Activated CD4-positive, alpha-beta memory T cell treated with anti-CD3 and anti-CD28 coated beads for 36 hours (primary cell): ENCODE measurements around the gene SNX24. TPM values are rescaled to one million over a fixed set of nuclear protein-coding genes. Genes with fewer than 3 reads are reported as not detected.

Source experiments
- CTCF ChIA-PET: fragments of 350-600 bp; sonication (Branson Sonifier 250); formaldehyde crosslinking; loops from one replicate; lab custom pipeline; 2021; ENCODE audit warnings: antibody characterized with exemption, inconsistent platforms; lab: Charles Lee
- POLR2A ChIA-PET: fragments of 350-600 bp; sonication (Branson Sonifier 250); formaldehyde crosslinking; loops from one replicate; lab custom pipeline; 2021; ENCODE audit warnings: antibody characterized with exemption; lab: Charles Lee
- DNase-seq: peaks from one replicate; pipeline ENCODE4 v3.0.0-alpha.2; 2020
- H3K27ac Mint-ChIP-seq: one replicate; pipeline ENCODE4 v1.8.0; 2021; ENCODE audit warnings: mixed read lengths
- H3K27me3 Mint-ChIP-seq: one replicate; pipeline ENCODE4 v1.8.0; 2021; ENCODE audit warnings: mixed read lengths
- H3K36me3 Mint-ChIP-seq: one replicate; pipeline ENCODE4 v1.8.0; 2021; ENCODE audit warnings: mixed read lengths
- H3K4me1 Mint-ChIP-seq: one replicate; pipeline ENCODE4 v1.8.0; 2021; ENCODE audit warnings: low read depth, mixed read lengths
- H3K4me3 Mint-ChIP-seq: one replicate; pipeline ENCODE4 v1.8.0; 2021; ENCODE audit warnings: mild to moderate bottlenecking, mixed read lengths
- H3K9me3 Mint-ChIP-seq: one replicate; pipeline ENCODE4 v1.8.0; 2021; ENCODE audit warnings: mixed read lengths
- intact Hi-C: fragments of 100-400 bp; cut with micrococcal nuclease; formaldehyde crosslinking; loops from one replicate; pipeline ENCODE4 v1.15.1; 2023
- total RNA-seq, 2 experiments: library from RNA; stranded (reverse); gene quantifications; one replicate each; pipeline ENCODE4 v1.2.3, GENCODE V29; 2021

Gene SNX24
- total RNA-seq, 2 experiments from 2014 or later: 6.4 to 7.5 TPM

GRCh38 chr5:122924719-122925395 lies 79.4 kb downstream of the SNX24 start:
- Mint-ChIP-seq H3K27ac (no peak overlapping the region), H3K36me3 (no peaks in the 10 kb centered on the region), H3K27me3 (no peaks in the 10 kb centered on the region), H3K4me3 (no peak overlapping the region), H3K9me3 (no peaks in the 10 kb centered on the region), H3K4me1 (no peaks in the 10 kb centered on the region)
- no peak for DNase-seq
- ChIA-PET POLR2A (no interaction called here), CTCF (no interaction called here)
- intact Hi-C loops: no loop called here

DNA sequence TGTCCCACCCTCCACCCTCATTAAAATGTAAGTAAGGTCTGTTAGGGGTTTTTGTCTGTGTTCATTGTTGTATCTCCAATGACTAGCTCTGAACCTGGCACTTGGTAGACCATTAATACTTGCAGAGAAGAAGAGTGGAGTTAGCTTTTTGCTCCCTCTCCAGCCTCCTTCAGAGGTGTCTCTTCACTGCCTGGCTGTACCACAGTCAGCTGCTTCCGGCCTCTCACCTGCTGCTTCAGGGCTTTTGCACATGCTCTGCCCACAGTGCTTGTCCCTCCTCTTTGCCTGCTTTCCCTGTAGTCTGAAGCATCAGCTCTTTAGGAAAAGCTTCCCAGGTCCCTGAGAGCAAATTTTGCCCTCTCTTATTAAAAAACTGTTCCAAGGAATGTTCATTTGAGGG lies 83.6 kb downstream of the SNX24 start:
- ChIA-PET POLR2A (interaction anchor here (0.5 to 0.6 kb wide), 2 partner anchors 61 to 169 kb away, joined by 3 read pairs; no protein-coding TSS in a partner anchor), CTCF (interaction anchor here (0.6 kb wide), 1 partner anchor 70 kb away, joined by 3 read pairs; no protein-coding TSS in a partner anchor)
- H3K36me3 Mint-ChIP-seq: no peaks in the 10 kb centered on the region
- no peak for DNase-seq
- no peak overlapping the region for H3K27ac Mint-ChIP-seq
- H3K4me1 Mint-ChIP-seq: no peaks in the 10 kb centered on the region
- H3K9me3 Mint-ChIP-seq: no peaks in the 10 kb centered on the region
- intact Hi-C loops: no loop called here
- no peaks in the 10 kb centered on the region for H3K27me3 Mint-ChIP-seq
- no peak overlapping the region for H3K4me3 Mint-ChIP-seq

GRCh38 chr5:122929980-122930379 lies 84.6 kb downstream of the SNX24 start:
- no peak for DNase-seq
- Mint-ChIP-seq H3K4me3 (no peak overlapping the region), H3K27me3 (no peaks in the 10 kb centered on the region), H3K36me3 (no peaks in the 10 kb centered on the region), H3K27ac (no peak overlapping the region), H3K9me3 (no peaks in the 10 kb centered on the region), H3K4me1 (no peaks in the 10 kb centered on the region)
- POLR2A ChIA-PET: no interaction called here
- intact Hi-C loops: no loop called here
- CTCF ChIA-PET: no interaction called here

DNA sequence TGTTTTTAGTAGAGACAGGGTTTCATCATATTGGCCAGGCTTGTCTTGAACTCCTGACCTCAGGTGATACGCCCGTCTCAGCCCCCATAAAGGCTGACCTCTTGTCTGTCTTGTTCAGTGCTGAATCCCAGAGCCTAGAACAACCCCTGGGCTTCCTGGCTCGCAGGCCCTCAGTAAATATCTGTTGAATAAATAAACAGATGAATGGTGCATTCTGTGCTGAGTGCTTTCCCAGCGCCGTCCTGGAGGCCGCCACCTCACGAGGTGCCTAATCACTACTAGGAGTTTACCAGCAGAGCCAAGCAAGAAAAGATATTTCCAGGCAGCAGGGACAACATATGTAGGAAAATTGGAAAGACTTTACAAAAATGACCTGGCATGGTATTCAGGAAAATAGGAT lies 88.5 kb downstream of the SNX24 start:
- ChIA-PET POLR2A (no interaction called here), CTCF (no interaction called here)
- no peak for DNase-seq
- Mint-ChIP-seq H3K27me3 (no peaks in the 10 kb centered on the region), H3K27ac (no peak overlapping the region), H3K4me1 (no peaks in the 10 kb centered on the region), H3K9me3 (no peaks in the 10 kb centered on the region), H3K36me3 (no peaks in the 10 kb centered on the region), H3K4me3 (no peak overlapping the region)
- intact Hi-C loops: no loop called here

DNA sequence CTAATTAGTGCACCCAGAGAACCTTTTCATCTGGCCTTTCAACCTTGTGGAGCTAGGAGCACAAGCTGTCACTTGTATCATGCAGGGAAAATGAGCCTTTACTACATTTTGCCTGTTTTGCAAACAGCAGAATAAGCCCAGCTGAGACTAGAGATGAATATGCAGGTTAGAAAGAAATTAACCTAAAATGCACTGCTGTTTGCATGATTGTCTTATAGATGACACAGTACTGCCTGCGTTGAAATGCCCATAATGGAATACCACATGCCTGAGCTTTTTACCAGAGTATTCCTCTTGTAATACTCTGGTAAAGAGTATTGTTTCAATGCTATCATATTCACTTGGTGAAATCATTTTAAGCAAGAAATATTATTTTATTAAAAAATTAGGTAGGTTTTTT lies 90.7 kb downstream of the SNX24 start:
- H3K27ac Mint-ChIP-seq: no peak overlapping the region
- H3K27me3 Mint-ChIP-seq: no peaks in the 10 kb centered on the region
- intact Hi-C loops: no loop called here
- no peaks in the 10 kb centered on the region for H3K9me3 Mint-ChIP-seq
- no peak for DNase-seq
- ChIA-PET CTCF (no interaction called here), POLR2A (no interaction called here)
- no peaks in the 10 kb centered on the region for H3K4me1 Mint-ChIP-seq
- H3K36me3 Mint-ChIP-seq: peaks cover 6% of the 10 kb centered on the region
- H3K4me3 Mint-ChIP-seq: no peak overlapping the region

GRCh38 chr5:122937914-122938313 lies 92.5 kb downstream of the SNX24 start:
- POLR2A ChIA-PET: no interaction called here
- intact Hi-C loops: no loop called here
- Mint-ChIP-seq H3K27me3 (no peaks in the 10 kb centered on the region), H3K36me3 (peaks cover 6% of the 10 kb centered on the region), H3K27ac (no peak overlapping the region), H3K9me3 (no peaks in the 10 kb centered on the region), H3K4me3 (no peak overlapping the region), H3K4me1 (no peaks in the 10 kb centered on the region)
- no peak for DNase-seq
- CTCF ChIA-PET: no interaction called here

DNA sequence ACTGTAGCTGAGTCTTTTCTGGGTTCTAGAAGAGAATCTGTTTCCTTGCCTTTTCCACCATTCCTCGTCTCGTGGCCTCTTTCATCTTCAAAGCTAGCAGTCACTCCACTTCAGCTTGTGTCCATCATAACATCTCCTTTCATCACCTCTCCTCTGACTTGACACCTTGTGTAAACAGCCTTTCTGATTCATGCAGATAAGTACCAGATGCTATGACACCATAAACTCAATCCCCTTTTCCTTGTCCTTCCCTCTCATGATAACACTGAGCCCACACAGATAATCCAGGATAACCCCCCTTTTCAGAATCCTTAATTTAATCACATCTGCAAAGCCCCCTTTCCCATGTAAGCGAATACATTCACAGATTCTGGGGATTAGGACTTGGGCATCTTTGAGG lies 95.5 kb downstream of the SNX24 start:
- POLR2A ChIA-PET: no interaction called here

DNA sequence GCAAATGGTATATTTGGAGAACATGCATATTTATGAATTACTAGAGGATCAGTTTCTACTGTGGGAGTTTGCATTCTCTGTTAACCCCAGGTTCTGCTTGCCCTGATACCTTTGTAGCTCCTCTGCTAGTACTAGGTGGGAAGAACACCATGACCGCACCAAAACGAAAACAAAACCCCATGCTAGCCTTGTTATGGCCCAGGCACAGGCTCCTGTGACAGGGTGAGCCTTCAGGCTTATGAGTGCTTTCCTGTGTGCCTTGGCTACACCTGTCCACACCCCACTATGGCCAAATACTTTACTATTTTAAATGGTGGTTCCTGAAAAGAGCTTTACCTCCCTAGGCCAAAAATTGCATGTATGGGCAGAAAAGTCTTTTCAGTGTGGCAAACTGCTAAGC lies 96.3 kb downstream of the SNX24 start:
- intact Hi-C loops: no loop called here
- Mint-ChIP-seq H3K9me3 (no peaks in the 10 kb centered on the region), H3K36me3 (peaks cover 10% of the 10 kb centered on the region), H3K27ac (no peak overlapping the region), H3K4me3 (no peak overlapping the region), H3K4me1 (no peaks in the 10 kb centered on the region), H3K27me3 (no peaks in the 10 kb centered on the region)
- POLR2A ChIA-PET: no interaction called here
- CTCF ChIA-PET: no interaction called here
- DNase-seq: no peak

More for the DNA sequence above, 95.5 kb downstream of the SNX24 start:
- Mint-ChIP-seq H3K36me3 (peaks cover 6% of the 10 kb centered on the region), H3K4me3 (no peak overlapping the region), H3K27me3 (no peaks in the 10 kb centered on the region), H3K27ac (no peak overlapping the region), H3K9me3 (no peaks in the 10 kb centered on the region), H3K4me1 (no peaks in the 10 kb centered on the region)
- CTCF ChIA-PET: interaction anchor here (0.8 kb wide), 1 partner anchor 19 kb away, joined by 3 read pairs; no protein-coding TSS in a partner anchor
- intact Hi-C loops: no loop called here
- DNase-seq: no peak

DNA sequence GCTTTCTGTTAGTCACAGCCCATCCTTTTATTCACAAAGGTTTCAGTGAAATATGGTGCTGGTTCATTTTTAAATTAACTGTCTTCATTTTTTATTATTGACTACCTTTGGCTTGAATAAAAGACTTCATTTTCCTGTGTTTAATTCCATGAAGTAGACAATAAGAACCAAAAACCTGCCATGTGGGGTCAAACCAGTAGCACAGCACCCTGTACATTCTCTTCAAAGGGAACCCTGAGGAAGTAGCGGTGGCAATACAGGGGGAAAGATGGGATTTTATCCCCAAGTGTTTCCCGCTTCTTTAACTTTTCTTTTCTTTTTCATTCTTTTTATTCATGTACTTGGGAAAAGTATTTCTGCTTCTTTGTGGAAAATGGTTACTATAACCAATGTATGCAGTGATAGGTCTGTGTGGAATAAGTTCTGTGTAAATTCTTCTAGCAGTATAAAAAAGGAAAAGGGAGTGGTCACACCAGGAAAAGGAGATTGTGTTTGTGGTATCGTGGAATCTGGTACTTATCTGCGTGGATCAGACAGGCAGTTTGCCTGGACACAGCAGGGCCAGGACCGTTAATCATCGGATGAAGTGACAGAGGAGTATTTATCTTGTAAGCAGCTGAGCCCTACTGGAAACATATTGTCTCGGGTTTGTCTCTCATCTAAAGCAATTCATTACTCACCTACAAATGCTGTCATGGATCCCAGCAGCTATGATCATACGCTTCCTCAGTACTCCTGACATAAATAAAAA lies 96.9 kb downstream of the SNX24 start:
- Mint-ChIP-seq H3K27me3 (no peaks in the 10 kb centered on the region), H3K4me3 (no peak overlapping the region), H3K4me1 (no peaks in the 10 kb centered on the region), H3K9me3 (no peaks in the 10 kb centered on the region), H3K27ac (no peak overlapping the region), H3K36me3 (peaks cover 10% of the 10 kb centered on the region)
- ChIA-PET POLR2A (no interaction called here), CTCF (no interaction called here)
- DNase-seq: no peak
- intact Hi-C loops: no loop called here

- Mint-ChIP-seq H3K4me3 (no peak overlapping the region), H3K9me3 (no peaks in the 10 kb centered on the region), H3K27me3 (no peaks in the 10 kb centered on the region), H3K36me3 (peaks cover 10% of the 10 kb centered on the region), H3K4me1 (no peaks in the 10 kb centered on the region), H3K27ac (no peak overlapping the region)
- ChIA-PET POLR2A (no interaction called here), CTCF (no interaction called here)
- intact Hi-C loops: no loop called here
- DNase-seq: no peak
Observed at GRCh38 chr5:122943050-122943698, 97.8 kb downstream of the SNX24 start.

GRCh38 chr5:122944051-122944450 lies 98.6 kb downstream of the SNX24 start:
- intact Hi-C loops: no loop called here
- POLR2A ChIA-PET: no interaction called here

GRCh38 chr5:122947372-122947771 lies 102.0 kb downstream of the SNX24 start:
- intact Hi-C loops: no loop called here
- ChIA-PET POLR2A (no interaction called here), CTCF (no interaction called here)
- no peaks in the 10 kb centered on the region for H3K4me1 Mint-ChIP-seq
- H3K9me3 Mint-ChIP-seq: no peaks in the 10 kb centered on the region
- DNase-seq: no peak
- no peaks in the 10 kb centered on the region for H3K27me3 Mint-ChIP-seq
- H3K36me3 Mint-ChIP-seq: peaks cover 3% of the 10 kb centered on the region
- no peak overlapping the region for H3K27ac Mint-ChIP-seq
- no peak overlapping the region for H3K4me3 Mint-ChIP-seq

More at GRCh38 chr5:122944051-122944450, 98.6 kb downstream of the SNX24 start:
- CTCF ChIA-PET: no interaction called here
- Mint-ChIP-seq H3K4me3 (no peak overlapping the region), H3K9me3 (no peaks in the 10 kb centered on the region), H3K27ac (no peak overlapping the region), H3K36me3 (peaks cover 10% of the 10 kb centered on the region), H3K27me3 (no peaks in the 10 kb centered on the region), H3K4me1 (no peaks in the 10 kb centered on the region)
- no peak for DNase-seq
